Tibial nerve (tissue), 4 donors: ENCODE measurements around the gene SLIT3. TPM values are rescaled to one million over a fixed set of nuclear protein-coding genes. Genes with fewer than 3 reads are reported as not detected.

Experiments
- DNase-seq, 2 donors: peaks; one replicate each; pipeline ENCODE4 v3.0.0-alpha.2; 2019; ENCODE audit warnings: low spot score in 2 of 2
- H3K27ac ChIP-seq, 4 donors: fragments of 200-600 bp; sonication (generic) in 3 of 4; one replicate each; pipeline ENCODE4 v1.5.1; 2017 to 2019; ENCODE audit warnings: mild to moderate bottlenecking in 1 of 4
- H3K27me3 ChIP-seq, 2 donors: fragments of 200-600 bp; sonication (generic) in 1 of 2; one replicate each; pipeline versions ENCODE4 v1.5.1 to v1.6.0; 2017 to 2019
- H3K36me3 ChIP-seq, 3 donors: fragments of 200-600 bp; sonication (generic); one replicate each; pipeline ENCODE4 v1.5.1; 2018 to 2019
- H3K4me1 ChIP-seq, 4 donors: fragments of 200-600 bp; sonication (generic) in 3 of 4; one replicate each; pipeline ENCODE4 v1.5.1; 2017 to 2019
- H3K4me3 ChIP-seq, 4 donors: fragments of 200-600 bp; sonication (generic) in 3 of 4; one replicate each; pipeline ENCODE4 v1.5.1; 2017 to 2019; ENCODE audit warnings: mild to moderate bottlenecking in 1 of 4, moderate library complexity in 1 of 4
- H3K9me3 ChIP-seq, 4 donors: fragments of 200-600 bp; sonication (generic) in 3 of 4; one replicate each; pipeline ENCODE4 v1.5.1; 2017 to 2019
- EP300 ChIP-seq, 2 donors: sonication (generic); formaldehyde crosslinking; IDR thresholded peaks; one replicate each; pipeline ENCODE4 v1.6.1; 2017; ENCODE audit warnings: antibody characterized with exemption in 2 of 2, mild to moderate bottlenecking in 1 of 2
- POLR2A ChIP-seq, 2 donors: fragments of 450-650 bp; IDR thresholded peaks; one replicate each; pipeline ENCODE4 v1.6.1; 2017; ENCODE audit warnings: antibody characterized with exemption in 2 of 2, mild to moderate bottlenecking in 2 of 2, moderate library complexity in 2 of 2
- WGBS, 2 donors: methylation state at CpG; one replicate each; pipeline ENCODE4 v1.1.5; 2018; 5-methylcytosine and 5-hydroxymethylcytosine counted together
- total RNA-seq, 4 donors: library from RNA; depleted of rRNA; stranded (reverse); fragments of >200 nt; gene quantifications; one replicate each; pipeline ENCODE4 v1.1.0, GENCODE V29; 2016
- TF ChIP-seq, protein P1 (sequence below), 5 experiments: fragments of 200-600 bp in 3 of 5; fragments of 450-650 bp in 2 of 5; sonication (generic) in 3 of 5; IDR thresholded peaks; one replicate each; pipeline ENCODE4 v1.5.1; 2016 to 2019; ENCODE audit warnings: antibody characterized with exemption in 5 of 5, mild to moderate bottlenecking in 3 of 5, moderate library complexity in 2 of 5

SLIT3 gene
- total RNA-seq, 4 donors from 2014 or later, result 16.6 to 39.0 (median 20.2) TPM

DNA sequence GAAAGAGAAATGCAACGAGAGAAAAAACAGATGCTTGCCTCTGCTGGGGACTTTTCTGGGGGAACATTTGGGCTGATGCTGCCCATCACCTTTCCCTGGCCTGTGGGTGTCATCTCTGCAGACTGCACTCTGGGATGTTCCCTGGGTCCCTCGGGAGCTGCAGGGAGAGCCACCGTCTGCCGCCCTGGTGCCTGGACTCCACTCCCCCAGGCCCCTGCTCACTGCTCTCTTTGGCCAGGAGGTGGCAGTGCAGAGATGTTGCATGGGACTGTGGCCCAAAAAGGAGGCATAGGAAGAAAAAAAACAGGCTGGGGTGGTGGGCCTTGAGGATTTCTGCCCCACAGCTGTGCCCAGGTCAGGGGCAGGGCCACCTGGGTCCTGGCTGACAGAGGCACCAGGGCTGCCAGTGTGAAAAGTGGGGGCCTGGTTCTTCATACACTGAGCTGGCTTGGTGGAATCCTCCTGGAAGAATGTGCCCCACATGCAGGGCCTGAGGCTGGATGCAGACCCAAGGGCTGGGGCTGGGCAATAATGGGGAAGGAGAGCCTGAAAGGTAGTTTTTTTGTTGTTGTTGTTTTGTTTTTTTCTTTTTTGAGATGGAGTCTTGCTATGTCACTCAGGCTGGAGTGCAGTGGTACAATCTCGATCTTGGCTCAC is 353.6 kb downstream of the SLIT3 start:
- H3K4me3 ChIP-seq, result no peak overlapping the region
- H3K9me3 ChIP-seq, result no peaks in the 10 kb centered on the region
- no peak overlapping the region for H3K27ac ChIP-seq
- H3K4me1 ChIP-seq, result peaks cover 0 to 5% (median 0%) of the 10 kb centered on the region in 4 donors
- DNase-seq, result peak in 1 of 2 donors; percentile 37
- TF ChIP-seq, protein P1, sequence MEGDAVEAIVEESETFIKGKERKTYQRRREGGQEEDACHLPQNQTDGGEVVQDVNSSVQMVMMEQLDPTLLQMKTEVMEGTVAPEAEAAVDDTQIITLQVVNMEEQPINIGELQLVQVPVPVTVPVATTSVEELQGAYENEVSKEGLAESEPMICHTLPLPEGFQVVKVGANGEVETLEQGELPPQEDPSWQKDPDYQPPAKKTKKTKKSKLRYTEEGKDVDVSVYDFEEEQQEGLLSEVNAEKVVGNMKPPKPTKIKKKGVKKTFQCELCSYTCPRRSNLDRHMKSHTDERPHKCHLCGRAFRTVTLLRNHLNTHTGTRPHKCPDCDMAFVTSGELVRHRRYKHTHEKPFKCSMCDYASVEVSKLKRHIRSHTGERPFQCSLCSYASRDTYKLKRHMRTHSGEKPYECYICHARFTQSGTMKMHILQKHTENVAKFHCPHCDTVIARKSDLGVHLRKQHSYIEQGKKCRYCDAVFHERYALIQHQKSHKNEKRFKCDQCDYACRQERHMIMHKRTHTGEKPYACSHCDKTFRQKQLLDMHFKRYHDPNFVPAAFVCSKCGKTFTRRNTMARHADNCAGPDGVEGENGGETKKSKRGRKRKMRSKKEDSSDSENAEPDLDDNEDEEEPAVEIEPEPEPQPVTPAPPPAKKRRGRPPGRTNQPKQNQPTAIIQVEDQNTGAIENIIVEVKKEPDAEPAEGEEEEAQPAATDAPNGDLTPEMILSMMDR (IDR thresholded peaks at IDR 0.05), result peak; percentile 36 to 54 (median 51)
- TF ChIP-seq POLR2A (IDR thresholded peaks at IDR 0.05) (no peak), EP300 (IDR thresholded peaks at IDR 0.05) (no peak)
- H3K27me3 ChIP-seq, result no peaks in the 10 kb centered on the region
- 36 to 43% methylated on average over 5 of the region's 5 CpGs for WGBS, 2 donors
- no peaks in the 10 kb centered on the region for H3K36me3 ChIP-seq

DNA sequence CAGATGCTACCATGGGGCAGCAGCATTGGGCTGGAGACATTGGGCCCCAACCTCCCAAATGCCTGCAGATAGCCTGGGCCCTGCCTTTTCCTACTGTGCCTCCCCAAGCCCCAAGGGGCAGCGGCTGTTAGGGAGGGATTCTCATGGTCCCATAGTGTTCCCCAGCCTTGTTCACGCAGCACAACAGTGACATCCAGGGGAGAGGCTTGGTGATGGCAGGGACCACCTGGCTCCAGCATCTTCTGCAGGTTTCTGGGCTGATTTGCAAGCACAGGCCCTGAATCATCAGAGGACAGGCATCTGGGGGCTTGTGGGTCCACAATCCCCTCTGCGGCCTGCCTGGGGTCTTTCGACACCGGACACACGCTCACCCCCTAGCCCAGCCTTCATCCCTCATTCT is 354.6 kb downstream of the SLIT3 start:
- WGBS, 2 donors, result 90 to 92% methylated on average over 6 of the region's 6 CpGs

DNA sequence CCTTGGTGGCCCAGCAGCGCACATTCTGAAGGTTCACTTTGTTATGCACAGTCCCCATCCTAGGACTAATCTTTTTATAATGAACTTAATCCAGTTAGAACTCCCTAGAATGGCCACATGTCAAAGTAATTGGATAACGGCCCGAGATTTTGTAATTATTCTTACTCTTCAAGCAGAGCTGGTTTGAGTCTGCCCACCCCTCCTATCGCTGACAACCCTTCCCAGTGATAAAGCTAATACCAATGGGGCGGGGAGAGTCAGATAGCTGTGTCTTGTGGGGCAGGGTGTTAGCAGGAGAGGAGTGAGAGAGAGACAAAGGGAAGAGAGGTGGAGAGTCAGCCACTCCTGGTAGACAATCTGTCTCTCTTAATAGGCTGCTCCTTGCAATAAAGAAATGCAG is 356.9 kb downstream of the SLIT3 start:
- H3K27me3 ChIP-seq, result no peaks in the 10 kb centered on the region
- DNase-seq, result no peak
- TF ChIP-seq EP300 (IDR thresholded peaks at IDR 0.05), result no peak
- TF ChIP-seq, protein P1 (IDR thresholded peaks at IDR 0.05), result no peak
- TF ChIP-seq POLR2A (IDR thresholded peaks at IDR 0.05), result no peak
- no peaks in the 10 kb centered on the region for H3K36me3 ChIP-seq
- no peak overlapping the region for H3K27ac ChIP-seq
- 77 to 78% methylated on average over 5 of the region's 5 CpGs for WGBS, 2 donors
- H3K4me1 ChIP-seq, result peaks cover 0 to 5% (median 0%) of the 10 kb centered on the region in 4 donors
- no peak overlapping the region for H3K4me3 ChIP-seq
- no peaks in the 10 kb centered on the region for H3K9me3 ChIP-seq

More for the DNA sequence above, 354.6 kb downstream of the SLIT3 start:
- no peak overlapping the region for H3K27ac ChIP-seq
- no peaks in the 10 kb centered on the region for H3K36me3 ChIP-seq
- peaks cover 0 to 5% (median 0%) of the 10 kb centered on the region in 4 donors for H3K4me1 ChIP-seq
- H3K27me3 ChIP-seq, result no peaks in the 10 kb centered on the region
- no peak overlapping the region for H3K4me3 ChIP-seq
- no peak for DNase-seq
- no peaks in the 10 kb centered on the region for H3K9me3 ChIP-seq
- TF ChIP-seq POLR2A (IDR thresholded peaks at IDR 0.05), result no peak
- TF ChIP-seq, protein P1 (IDR thresholded peaks at IDR 0.05), result peak in 1 of 5 experiments; percentile 16
- TF ChIP-seq EP300 (IDR thresholded peaks at IDR 0.05), result no peak

DNA sequence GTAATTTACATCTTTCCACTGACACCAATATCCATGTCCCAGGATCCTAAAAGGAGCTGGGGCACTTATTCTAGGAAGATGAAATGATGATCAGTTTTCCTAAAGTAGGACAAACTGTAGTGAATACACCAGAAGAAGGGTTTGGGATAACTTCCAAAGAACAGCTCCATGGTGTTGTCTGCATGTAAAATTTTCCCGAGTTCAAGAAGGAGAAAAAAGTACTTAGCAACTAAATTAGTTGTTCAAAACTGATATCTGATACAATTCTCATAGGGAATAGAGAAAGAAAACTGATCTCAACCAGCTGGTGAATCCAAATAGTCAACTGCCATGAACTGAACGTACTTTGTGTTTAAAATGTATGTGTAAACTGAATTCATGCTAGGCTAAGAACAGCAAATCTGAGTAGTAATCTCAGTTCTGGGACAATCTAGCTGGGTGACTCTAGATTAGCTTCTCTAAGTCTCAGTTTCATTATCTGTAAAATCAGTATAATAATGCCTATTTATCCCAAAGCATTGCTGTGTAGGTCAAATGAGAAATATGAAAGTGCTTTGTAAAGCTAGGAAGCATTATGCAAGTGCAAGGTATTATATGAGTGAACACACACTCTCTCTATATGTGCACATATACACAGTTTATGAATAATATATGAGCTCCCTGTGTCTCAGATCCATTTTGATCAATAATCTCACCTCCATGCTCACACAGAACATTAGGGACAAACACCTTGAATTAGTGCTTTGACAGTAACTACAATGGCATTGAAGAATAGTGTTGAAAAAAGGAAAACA is 357.7 kb downstream of the SLIT3 start:
- 58 to 64% methylated on average over 2 of the region's 2 CpGs for WGBS, 2 donors
- Histone ChIP-seq H3K4me1 (peaks cover 0 to 5% (median 0%) of the 10 kb centered on the region in 4 donors), H3K36me3 (no peaks in the 10 kb centered on the region), H3K27ac (no peak overlapping the region), H3K9me3 (no peaks in the 10 kb centered on the region), H3K27me3 (no peaks in the 10 kb centered on the region), H3K4me3 (no peak overlapping the region)
- no peak for DNase-seq
- no peak for TF ChIP-seq POLR2A (IDR thresholded peaks at IDR 0.05)
- no peak for TF ChIP-seq EP300 (IDR thresholded peaks at IDR 0.05)
- TF ChIP-seq, protein P1 (IDR thresholded peaks at IDR 0.05), result no peak

DNA sequence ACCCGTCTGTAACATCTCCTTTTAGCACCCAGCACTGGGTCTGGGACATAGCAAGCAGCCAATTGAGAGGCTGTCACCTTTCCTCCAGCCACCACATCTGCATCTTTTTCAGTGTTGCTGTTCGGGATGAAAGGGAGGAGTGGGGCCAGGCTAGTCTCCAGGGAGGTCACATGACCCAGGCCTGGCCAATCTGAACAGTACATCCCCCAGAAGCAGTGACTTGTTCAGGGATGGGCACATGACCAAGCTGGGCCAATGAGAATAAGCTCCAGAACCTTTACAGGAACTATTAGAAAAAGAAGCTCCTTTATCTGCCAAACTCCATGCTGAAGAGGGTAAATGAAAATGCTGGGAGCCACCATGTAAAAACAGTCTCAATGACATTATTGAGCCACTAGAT is 359.0 kb downstream of the SLIT3 start:
- 58 to 67% methylated on average over 2 of the region's 2 CpGs for WGBS, 2 donors
- DNase-seq, result no peak
- H3K4me1 ChIP-seq, result no peaks in the 10 kb centered on the region
- H3K27me3 ChIP-seq, result no peaks in the 10 kb centered on the region
- H3K27ac ChIP-seq, result no peak overlapping the region
- no peak overlapping the region for H3K4me3 ChIP-seq
- TF ChIP-seq POLR2A (IDR thresholded peaks at IDR 0.05) (no peak), EP300 (IDR thresholded peaks at IDR 0.05) (no peak)
- TF ChIP-seq, protein P1 (IDR thresholded peaks at IDR 0.05), result no peak
- no peaks in the 10 kb centered on the region for H3K9me3 ChIP-seq
- no peaks in the 10 kb centered on the region for H3K36me3 ChIP-seq
